ENCODE measurements around the gene ASPN. TPM values are rescaled to one million over a fixed set of nuclear protein-coding genes. Genes with fewer than 3 reads are reported as not detected.

Gene ASPN
- total and polyA plus RNA-seq, 2 experiments from 2014 or later = 0.82 TPM; not detected in 1

- TF ChIP-seq, protein P1, sequence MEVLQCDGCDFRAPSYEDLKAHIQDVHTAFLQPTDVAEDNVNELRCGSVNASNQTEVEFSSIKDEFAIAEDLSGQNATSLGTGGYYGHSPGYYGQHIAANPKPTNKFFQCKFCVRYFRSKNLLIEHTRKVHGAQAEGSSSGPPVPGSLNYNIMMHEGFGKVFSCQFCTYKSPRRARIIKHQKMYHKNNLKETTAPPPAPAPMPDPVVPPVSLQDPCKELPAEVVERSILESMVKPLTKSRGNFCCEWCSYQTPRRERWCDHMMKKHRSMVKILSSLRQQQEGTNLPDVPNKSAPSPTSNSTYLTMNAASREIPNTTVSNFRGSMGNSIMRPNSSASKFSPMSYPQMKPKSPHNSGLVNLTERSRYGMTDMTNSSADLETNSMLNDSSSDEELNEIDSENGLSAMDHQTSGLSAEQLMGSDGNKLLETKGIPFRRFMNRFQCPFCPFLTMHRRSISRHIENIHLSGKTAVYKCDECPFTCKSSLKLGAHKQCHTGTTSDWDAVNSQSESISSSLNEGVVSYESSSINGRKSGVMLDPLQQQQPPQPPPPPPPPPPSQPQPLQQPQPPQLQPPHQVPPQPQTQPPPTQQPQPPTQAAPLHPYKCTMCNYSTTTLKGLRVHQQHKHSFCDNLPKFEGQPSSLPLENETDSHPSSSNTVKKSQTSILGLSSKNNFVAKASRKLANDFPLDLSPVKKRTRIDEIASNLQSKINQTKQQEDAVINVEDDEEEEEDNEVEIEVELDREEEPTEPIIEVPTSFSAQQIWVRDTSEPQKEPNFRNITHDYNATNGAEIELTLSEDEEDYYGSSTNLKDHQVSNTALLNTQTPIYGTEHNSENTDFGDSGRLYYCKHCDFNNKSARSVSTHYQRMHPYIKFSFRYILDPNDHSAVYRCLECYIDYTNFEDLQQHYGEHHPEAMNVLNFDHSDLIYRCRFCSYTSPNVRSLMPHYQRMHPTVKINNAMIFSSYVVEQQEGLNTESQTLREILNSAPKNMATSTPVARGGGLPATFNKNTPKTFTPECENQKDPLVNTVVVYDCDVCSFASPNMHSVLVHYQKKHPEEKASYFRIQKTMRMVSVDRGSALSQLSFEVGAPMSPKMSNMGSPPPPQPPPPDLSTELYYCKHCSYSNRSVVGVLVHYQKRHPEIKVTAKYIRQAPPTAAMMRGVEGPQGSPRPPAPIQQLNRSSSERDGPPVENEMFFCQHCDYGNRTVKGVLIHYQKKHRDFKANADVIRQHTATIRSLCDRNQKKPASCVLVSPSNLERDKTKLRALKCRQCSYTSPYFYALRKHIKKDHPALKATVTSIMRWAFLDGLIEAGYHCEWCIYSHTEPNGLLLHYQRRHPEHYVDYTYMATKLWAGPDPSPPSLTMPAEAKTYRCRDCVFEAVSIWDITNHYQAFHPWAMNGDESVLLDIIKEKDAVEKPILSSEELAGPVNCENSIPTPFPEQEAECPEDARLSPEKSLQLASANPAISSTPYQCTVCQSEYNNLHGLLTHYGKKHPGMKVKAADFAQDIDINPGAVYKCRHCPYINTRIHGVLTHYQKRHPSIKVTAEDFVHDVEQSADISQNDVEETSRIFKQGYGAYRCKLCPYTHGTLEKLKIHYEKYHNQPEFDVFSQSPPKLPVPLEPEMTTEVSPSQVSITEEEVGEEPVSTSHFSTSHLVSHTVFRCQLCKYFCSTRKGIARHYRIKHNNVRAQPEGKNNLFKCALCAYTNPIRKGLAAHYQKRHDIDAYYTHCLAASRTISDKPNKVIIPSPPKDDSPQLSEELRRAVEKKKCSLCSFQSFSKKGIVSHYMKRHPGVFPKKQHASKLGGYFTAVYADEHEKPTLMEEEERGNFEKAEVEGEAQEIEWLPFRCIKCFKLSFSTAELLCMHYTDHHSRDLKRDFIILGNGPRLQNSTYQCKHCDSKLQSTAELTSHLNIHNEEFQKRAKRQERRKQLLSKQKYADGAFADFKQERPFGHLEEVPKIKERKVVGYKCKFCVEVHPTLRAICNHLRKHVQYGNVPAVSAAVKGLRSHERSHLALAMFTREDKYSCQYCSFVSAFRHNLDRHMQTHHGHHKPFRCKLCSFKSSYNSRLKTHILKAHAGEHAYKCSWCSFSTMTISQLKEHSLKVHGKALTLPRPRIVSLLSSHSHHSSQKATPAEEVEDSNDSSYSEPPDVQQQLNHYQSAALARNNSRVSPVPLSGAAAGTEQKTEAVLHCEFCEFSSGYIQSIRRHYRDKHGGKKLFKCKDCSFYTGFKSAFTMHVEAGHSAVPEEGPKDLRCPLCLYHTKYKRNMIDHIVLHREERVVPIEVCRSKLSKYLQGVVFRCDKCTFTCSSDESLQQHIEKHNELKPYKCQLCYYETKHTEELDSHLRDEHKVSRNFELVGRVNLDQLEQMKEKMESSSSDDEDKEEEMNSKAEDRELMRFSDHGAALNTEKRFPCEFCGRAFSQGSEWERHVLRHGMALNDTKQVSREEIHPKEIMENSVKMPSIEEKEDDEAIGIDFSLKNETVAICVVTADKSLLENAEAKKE (CRISPR knock-in tag; IDR thresholded peaks at IDR 0.05) = no peak
- TF ChIP-seq ETS1 (IDR thresholded peaks at IDR 0.05) (no peak), STAT1 (IDR thresholded peaks at IDR 0.05; ENCODE audit: unreplicated experiment) (no peak), JUNB (IDR thresholded peaks at IDR 0.05; ENCODE audit: unreplicated experiment) (no peak), EZH2phosphoT487 (IDR thresholded peaks at IDR 0.05; ENCODE audit: unreplicated experiment) (no peak), ZNF331 (CRISPR knock-in tag; IDR thresholded peaks at IDR 0.05; ENCODE audit: low read depth) (no peak), CREB1 (CRISPR knock-in tag; IDR thresholded peaks at IDR 0.05; ENCODE audit: low read depth) (no peak), NANOG (IDR thresholded peaks at IDR 0.05; ENCODE audit: borderline replicate concordance) (no peak)
These were observed 6.6 kb upstream of the ASPN start (continued) for GRCh38 chr9:92488681-92489550.

Data from GM23338 (cell line).